Measurements from ENCODE around the gene SOX13.

Gene SOX13

DNA sequence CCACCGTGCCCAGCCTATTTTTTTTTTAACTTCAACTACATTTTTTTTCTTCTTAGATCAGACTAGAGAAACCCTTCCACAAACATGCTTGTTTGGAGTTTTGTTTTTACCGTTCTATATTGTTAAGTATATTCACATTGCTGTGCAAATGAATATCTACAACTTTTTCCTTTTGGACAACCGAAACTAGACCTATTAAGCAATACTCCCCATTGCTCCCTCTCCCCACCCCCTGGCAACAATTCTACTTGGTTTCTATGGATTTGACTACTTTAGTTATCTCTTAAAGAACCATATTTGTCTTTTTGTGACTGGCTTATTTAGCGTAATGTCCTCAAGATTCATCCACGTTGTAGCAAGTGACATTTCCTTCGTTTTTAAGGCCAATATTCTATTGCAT is 59.8 kb downstream of the SOX13 start:
- DNase-seq = no peak

DNA sequence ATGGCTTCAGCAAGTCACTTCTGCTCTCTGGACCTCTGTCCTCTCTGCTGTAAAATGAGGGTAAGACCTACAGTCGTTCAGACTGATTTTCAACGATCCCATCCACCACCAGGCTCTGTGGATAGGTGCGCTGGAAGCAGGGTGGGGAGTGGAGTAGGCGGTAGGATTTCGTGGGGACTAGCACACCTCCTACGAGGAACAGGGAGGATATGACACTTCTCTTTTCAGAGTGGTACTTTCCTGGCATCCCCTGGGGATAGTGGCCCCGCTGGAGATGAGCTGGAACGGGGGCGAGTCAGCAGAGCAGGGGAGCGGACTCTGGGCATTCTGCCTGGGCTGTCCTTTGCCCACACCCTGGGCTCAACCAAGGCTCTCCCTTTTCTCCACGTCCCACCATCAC is 61.2 kb downstream of the SOX13 start:
- DNase-seq = no peak

DNA sequence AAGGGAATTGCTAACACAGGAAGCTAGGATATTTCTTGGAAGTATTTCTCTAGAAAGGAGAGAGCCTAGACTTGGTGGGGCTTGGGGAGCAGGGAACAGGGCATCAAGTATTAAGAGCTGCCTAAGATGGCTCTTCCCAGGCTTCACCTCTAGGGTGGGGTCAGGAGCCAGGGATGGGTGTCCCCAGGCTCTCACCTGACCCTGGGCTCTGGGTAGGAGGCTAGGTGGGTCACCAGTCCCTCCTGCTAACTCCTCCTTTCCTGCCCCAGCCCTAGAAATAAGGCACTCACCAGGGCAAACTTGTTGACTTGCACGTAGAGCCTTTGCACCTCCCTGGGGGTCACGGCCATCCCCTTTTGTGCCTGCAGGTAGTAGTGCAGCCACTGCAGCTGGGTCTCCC is 63.9 kb downstream of the SOX13 start:
- DNase-seq = no peak

DNA sequence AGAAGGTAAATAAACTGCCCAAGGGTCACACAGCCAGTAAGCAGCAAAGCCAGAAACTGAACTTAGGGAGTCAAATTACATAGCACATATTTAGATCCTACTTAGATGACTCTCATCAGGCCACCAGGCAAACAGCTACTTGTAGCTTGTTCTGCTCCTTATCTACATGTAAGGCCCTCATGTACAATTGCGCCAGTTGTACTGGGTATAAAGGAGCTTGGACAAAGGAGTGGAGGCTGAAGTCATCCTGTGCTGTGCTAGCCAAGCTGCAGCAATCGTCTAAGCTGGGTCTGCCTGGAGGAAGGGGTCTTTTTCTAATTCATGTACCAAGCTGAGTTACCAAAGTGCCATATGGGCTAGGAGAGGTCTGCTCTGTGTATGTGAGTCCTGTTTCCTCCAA is 66.2 kb downstream of the SOX13 start:
- DNase-seq = no peak

DNA sequence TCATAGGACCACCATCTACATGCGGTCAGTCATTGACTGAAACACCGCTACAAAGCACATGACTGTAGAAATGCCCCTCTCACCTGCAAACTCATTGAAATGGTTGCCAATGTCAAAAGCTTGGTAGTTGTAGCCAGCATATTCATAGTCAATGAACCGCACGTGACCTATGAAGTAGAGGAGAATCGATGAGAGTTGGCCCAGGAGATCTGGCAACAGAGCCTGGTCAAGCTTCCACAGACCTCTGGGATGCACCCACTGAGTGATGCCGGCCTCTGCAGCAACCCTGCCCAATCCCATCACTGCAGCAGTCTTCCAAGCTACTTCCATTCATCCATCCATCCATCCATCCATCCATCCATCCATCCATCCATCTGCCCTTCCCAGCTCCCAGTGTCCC is 67.0 kb downstream of the SOX13 start:
- DNase-seq = no peak

DNA sequence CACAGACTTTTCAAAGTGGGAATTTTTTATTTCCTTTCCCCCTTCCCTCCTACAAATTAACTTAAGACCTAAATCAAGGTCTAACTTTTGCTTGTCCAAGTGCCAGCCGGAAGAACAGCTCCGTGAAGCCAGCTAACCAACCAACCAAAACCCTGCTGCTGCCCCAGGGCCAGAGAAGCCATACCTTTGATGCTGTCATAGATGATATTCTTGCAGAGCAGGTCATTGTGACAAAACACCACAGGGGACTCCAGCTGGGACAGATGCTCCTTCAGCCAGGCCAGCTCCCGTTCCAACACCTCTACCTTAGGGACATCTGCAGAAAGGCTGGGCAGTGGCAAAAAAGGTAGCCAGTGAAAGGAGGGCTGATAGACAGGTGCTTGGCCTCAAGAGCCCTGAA is 68.2 kb downstream of the SOX13 start:
- DNase-seq = no peak

DNA sequence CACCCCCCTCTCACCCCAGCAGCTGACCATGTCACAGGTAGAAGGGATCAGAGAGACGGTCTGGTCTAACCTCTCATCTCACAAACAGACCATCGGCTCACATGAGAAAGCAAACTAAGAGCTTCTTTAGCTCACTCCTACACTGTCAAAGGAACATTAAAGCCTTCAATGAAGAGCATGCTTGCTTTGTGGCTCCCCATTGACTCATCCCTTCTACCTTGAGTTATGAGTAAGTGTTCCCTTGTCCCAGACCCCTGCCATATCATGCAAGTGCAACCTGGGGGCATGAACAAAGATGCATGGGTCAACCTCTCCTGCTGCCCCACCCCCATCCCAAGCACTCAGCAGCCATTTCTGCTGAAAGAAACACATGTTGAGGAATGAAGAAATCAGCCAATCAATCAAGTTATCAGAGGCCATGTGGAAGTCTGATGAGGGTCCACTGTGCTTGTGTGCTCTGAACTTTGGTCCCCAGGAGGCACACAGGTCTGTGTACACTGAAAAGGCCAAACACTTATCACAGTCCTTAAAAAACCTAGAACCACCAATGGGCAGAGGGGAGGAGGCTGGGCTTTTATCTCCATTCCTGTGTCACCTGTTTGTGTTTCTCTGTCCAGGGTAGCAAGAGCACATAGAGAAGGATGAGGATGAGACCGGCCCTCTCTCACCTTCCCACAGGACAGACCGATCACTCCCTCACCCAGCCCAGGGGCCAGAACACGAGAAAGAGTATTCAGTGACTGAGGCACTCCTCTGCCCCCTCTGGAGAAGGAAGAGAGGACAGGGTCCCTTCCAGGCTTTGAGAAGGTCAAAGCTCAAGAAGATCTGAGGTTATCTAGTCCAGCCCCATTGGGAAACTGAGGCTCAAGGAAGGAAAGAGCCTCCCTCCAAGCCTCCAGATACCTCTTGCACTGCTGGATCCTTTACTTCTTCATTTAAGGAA is 69.4 kb downstream of the SOX13 start:
- DNase-seq = no peak

DNA sequence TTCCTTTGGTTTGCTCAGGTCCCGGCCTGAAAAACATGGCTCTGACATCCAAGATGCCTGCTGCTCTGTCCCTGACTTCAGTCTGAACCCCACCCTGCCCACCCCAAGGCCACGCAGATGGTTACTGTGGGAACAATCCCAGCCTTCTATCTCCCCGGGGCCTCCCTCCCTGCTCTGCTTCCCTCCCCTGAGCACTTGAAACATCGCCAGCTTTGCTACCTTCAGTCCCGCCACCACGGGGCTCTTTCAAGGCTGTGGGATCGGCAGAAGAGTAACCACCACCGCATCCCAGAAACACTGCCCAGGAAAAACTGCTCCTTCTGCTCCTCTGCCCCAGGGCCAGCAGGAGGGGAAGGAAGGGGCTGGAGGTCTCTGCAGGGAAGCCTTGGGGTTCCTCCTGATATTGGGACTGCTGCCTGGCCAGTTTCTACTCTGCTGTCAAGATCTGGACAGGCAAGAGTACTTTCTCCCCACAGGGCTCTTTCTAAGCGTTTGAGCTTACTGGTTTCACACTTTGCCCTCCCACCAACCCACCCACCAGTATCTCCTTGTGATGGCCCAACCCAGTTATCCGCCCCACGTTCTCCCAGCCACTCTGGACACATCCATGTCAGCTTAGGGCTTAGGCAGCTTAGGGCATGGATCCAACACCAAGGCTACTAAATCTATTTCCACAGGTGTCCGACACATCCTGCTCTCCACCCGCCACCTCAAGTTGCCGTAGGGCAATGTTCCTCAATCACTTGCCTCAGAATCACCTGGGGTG is 70.5 kb downstream of the SOX13 start:
- no peak for DNase-seq

DNA sequence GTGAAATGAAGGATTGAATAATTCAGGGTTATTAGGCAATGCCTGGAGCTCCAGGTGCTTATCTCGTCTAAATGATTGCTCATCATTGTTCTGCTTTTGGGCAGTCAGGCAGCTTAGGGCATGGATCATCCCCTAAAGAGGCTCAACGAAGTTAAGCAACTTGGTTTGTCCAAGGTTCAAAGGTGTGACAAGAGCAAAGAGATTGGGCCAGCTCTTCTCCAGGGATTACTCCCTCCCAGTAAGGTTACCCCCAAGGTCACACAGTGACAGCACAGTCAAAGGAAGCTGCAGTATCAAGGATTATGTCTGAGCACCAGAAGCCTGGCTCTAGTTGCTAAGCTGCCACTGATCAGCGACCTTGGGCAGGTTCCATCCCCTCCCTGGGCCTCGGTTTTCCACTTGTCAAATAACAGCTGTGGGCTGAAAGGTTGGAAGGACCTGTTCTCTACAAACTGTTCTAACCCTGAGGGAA is 72.2 kb downstream of the SOX13 start:
- DNase-seq = no peak

DNA sequence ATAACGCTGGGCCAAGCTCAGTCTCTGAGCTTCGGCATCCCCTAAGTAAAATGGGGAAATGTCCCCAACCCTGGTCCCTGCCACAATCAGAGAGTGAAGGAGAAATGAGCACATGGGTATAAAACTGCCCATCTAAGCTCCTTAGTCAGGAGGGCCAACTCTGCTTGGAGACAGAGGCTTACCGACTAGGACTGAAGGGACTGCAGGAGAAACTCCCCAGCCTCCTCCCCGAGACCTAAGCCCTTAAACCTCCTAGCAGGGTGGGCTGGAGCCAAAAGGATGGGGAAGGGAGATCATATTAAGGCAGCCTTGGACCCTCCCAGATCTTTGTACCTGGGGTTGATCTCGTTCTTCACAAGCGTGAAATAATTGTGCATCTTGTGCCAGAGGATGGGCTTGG is 73.4 kb downstream of the SOX13 start:
- DNase-seq = no peak

DNA sequence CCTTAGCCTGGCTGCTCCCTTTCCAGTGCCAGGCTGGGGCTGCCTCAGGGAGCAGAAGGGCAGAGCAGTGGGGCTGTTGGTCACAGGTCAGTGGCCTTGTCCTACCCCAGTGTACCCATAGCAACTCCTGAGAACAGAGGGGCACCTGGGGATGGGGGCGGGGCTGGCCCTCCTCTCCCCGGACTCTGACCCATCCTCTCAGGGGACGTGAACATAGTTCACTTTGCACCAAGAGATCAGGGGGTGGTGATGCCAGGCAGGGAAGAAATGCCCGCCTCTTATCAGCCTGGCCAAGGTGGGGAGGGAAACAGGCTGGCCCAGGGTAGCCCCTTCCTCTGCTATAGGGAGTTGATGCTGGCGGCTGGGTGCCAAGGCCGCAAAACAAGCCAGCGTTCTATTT is 74.0 kb downstream of the SOX13 start:
- no peak for DNase-seq

DNA sequence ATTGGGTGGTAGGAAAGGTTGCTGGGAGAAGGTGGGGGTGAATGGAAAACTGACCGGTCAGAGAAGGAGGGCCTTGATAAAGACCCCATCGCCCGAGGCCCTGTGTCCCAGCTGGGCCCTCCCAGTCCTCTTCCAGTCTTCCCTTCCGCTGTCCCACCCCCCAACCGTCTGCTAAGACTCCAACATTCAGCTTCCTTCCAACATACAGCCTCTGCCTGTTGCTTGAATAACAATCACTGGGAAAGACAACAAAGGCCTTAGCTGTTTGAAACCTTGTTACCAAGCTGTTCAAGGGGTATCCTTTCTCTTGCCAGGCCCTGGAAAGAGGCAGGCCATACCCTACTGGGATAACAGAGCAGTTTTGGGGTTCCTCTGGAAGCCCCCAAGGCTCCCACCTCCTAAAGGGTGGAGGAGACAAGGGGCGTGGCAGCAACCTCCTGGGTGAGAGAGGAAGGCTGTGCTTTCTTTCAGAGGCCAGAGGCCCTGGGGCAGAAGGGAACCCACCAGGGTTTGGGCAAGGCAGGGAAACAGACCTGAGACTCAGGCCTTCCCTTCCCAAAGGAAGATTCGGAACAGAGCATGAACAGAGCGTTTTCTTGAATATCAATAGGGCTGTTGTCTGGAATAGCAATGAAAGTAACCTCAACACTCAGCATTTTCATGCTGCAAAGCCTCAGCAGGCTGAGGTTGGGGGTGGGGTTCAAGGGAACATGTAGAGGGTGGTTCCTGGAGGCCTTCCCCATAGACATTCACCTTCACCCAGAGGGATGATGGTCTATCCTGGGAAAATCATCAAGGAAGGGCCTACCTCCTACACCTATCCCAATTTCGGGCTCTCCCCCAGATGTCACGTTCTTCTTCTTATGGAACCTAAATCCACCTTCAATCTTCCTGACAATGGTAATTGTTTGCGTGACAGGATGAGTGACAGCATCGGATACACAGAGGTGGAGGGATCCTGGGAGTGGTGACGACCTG is 74.8 kb downstream of the SOX13 start:
- no peak for DNase-seq

DNA sequence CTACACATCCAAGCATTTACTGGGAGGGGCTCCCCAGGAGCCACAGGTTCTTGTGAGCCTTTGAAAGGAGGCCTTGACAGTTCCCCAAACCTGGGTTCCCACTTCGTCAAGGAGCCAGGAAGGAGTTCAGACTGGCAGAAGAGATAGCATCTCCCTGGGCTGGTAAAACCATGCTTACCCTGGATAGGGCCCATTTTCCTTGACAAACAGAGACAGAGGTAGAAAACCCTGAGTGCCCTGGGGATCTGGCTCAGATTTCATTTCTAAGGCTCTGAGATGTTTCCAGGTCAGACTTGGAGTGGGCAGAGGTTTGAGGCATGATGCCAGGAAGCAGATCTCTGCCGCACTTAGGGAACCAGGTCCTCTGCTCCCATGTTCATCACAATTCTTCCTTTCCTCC is 76.2 kb downstream of the SOX13 start:
- no peak for DNase-seq

DNA sequence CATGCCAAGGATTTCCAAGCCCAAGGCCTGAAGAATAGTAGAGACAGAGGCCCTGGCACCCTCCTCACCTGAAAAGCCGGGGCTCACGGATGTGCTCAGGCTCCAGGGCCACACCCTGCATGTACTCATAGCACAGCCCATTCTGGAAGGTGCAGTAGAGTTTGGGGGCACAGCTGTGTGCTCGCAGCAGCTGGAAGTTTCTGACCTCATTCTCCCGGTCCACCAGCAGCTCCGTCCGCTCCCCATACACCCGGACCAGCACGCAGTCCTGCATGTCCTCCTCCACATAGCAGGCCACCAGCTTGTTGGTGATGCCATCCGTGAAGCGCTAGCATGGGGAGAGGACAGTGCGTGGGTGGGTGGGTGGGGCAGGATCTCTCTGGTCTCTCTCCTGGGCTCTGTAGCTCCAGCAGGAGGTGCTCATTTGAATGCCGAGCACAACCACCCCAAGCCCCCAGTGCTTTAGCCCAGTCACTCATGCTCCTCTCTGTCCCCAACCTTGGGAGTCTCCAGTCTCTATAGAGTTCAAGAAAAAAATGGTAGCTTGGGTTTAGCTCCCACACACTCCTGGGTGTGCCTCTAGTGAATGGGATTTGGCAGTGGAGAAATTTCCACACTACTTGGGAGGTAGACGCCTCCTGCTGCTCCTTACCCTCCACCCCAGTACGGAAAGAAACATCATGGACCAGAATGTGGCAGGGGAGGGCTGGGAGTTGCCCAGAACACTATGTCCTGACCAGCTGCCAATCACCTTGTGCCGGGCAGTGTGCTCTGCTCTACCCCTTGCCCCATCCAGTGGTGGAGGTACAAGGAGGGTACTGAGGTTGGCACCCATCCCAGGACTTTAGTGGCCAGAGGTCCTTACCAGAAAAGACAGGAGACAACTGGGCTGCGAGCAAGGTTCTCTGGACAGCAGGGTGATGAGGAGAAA is 77.0 kb downstream of the SOX13 start:
- DNase-seq = no peak

DNA sequence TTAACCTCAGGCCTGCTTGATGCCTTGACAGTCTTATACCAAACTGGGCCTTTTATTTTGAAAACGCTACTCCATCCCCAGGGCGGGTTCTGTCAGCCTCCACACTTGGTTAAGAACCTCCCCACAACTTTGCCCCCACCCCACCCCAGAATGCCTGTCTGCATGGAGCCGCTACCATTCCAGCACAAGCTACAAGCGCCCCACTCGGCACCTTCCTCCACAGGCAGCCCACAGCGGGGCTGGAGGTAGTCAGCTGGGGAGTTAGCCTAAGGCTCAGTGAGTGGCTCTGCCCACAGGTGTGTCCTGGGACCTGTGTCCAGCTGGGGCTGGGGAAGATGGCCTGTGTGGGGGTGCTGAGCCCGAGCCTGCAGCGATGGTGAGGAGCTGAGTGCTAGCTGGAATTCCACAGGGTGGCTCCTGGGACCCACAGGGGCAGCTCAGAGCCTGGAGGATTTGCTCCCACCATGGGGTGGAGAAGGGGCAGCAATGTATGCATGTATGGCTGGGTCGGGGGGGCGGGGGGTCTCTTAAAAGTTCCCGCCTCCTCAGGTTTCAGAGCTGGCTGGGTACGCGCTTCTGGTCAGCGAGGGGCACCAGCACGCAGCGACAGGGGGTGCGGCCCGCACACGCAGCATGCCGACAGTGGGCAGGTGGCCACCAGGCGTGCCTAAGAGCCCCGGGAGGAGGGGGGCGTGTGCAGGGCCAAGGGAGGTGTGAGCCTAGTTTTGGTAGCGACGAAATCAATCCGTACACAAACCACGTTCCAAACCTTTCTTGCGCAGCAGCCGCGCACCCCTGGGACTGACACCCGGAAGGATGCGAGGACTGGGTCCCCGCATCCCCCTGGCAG is 78.0 kb downstream of the SOX13 start:
- DNase-seq = no peak

DNA sequence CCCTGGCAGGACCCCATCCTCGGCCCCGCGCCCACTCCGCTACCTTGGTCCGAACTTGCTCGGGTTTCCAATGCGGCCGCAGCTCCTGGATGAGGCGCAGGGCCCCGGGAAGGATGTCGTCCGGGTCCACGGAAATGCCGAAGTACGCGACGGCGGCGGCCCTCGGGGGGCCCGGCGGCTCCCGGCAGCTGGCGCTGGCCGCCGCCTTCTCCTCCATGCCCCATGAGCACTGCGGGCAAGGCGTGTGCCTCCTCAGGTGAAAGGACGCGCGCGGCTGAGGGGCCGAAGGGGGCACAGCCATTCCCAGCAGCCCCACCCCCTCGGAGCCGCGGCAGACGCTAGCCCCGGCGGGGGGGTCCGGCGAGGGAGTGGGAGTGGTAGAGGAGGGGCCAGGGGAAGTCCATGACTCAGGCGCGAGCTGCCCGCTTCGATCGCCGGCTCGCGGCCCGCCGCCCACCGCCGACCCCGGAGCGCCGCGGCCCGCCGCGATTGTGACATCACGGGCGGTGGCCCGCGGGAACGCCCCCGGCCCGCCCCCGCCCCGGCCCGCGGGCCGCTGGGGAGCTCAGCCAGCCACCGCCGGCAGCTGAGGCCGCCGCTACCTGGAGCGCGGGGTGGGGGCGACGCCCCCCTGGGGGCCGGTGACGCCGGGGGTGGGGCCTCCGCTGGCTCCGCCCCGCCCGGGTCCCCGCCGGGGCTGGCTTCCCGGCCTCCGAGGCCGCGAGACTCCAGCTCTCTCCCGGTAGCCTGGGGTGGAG is 78.8 kb downstream of the SOX13 start, which contains the start of gene ETNK2:
Gene ETNK2 (minus strand): TSS at position 493 of the 758 bp plus-strand sequence. CDS start 192 bp downstream, at position 301.
- peak; percentile 16 for DNase-seq

DNA sequence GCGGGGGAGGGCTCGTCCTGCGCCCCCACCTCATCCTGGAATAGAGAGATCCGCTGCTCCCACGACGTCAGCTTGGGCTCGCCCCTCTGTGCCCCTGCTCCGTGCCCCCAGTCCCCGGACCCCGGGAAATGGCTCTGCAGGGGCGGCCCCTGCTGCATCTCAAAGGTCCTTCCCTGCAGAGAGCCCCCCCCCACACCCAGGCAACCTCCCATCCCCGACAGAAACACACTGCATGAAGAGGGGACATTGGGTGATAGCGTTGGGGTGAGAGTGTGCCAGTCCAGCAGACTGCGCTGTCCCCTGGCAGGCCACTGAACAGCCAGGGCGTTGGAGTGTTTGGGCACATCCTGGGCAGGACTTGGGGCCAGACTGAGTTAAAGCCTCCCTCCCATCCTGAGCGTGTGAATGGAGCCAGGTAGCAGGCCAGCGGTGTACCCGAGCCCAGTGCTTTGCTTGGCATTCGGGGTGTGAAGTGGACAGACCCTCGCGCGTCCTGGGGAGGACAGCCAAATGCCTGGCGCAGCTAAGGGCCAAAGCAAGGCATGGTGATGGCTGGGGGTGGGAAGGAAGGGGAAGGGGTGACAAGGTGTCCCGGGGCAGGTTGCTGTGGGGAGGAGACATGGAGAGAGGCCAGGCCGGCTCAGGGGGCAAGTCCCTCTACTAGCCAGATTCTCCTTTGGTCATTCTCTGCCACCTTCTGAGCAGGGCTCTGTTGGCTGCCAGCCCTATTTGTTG is 79.6 kb downstream of the SOX13 start:
- no peak for DNase-seq

DNA sequence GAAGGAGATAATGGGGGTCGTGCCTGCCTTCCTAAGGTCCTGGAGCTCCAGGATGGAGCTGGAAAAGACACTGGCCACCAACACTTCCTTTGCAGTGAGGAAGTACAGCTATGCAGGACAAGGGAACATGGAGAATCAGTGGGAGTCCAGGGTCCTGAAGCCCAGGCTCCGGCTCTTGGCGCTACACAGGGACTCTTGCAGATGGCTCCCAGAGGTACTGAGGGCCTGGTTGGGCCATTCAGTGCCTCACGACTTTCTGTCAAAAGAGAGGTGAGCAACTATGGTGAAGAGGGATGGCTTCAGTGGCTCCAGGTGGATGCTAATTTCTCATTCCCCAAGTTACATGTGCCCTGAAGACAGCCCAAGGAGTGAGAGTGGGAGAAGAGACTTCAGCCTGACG is 80.8 kb downstream of the SOX13 start:
- no peak for DNase-seq
